Duodenal mucosa (tissue), 2 donors: ENCODE measurements around the gene RABGAP1L.
A peak's percentile ranks its signal among the peaks of the same experiment; 100 is the strongest.

ENCODE experiments used
- H3K27ac ChIP-seq: one replicate; pipeline ENCODE4 v1.7.0; 2013; ENCODE audit warnings: low read depth, low read length
- H3K27me3 ChIP-seq, 2 donors: one replicate each; pipeline ENCODE4 v1.7.0; 2013; ENCODE audit warnings: low read length in 2 of 2, control low read depth in 1 of 2; ENCODE audit not compliant: insufficient read depth in 2 of 2, control insufficient read depth in 1 of 2
- H3K36me3 ChIP-seq, 2 donors: one replicate each; pipeline ENCODE4 v1.7.0; 2013; ENCODE audit warnings: low read length in 2 of 2, control low read depth in 1 of 2; ENCODE audit not compliant: insufficient read depth in 2 of 2, control insufficient read depth in 1 of 2
- H3K4me1 ChIP-seq, 2 donors: one replicate each; pipeline ENCODE4 v1.7.0; 2013; ENCODE audit warnings: low read length in 2 of 2, control low read depth in 1 of 2; ENCODE audit not compliant: insufficient read depth in 2 of 2, control insufficient read depth in 1 of 2
- H3K4me3 ChIP-seq, 2 donors: one replicate each; pipeline ENCODE4 v1.7.0; 2013; ENCODE audit warnings: low read length in 2 of 2, low read depth in 1 of 2
- H3K9ac ChIP-seq, 2 donors: one replicate each; pipeline ENCODE4 v1.7.0; 2013; ENCODE audit warnings: low read length in 2 of 2, low read depth in 1 of 2
- H3K9me3 ChIP-seq, 2 donors: one replicate each; pipeline ENCODE4 v1.7.0; 2013; ENCODE audit warnings: low read length in 2 of 2, control low read depth in 1 of 2; ENCODE audit not compliant: control insufficient read depth in 1 of 2

RABGAP1L gene

DNA sequence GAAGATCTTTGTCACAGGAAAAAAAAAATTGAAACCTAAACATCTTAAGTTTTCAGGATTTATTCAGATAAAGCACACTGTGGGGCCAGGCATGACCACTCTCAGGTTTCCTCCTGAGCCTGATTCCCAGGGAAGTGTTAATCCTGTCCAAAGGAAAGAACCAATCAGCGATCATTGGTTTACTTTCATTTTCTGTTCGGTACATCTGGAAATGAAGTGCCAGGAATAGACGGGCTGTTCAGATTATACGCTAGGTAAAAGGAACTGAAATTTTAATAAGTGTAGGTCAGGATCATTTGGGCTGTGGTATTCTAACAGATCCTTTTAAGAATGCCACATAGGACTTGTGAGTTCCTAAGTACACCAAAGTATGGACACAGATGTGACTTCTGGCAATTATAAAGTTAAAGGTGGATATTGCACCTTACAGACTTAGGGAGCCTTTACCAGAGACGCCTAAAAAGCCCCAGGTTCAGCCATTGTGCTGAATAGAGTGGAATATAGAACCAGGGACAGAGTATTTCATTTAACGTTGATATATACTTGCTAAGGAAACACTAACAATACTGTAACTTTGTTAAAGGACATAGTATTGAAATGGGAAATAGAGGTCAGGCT is 831.2 kb downstream of the RABGAP1L start:
- Histone ChIP-seq H3K27ac (peak overlapping the region; percentile 28), H3K9me3 (no peaks in the 10 kb centered on the region), H3K4me3 (peak overlapping the region; percentile 72 to 76), H3K4me1 (peaks cover 6 to 18% of the 10 kb centered on the region in 2 donors), H3K27me3 (no peaks in the 10 kb centered on the region), H3K9ac (peak overlapping the region; percentile 70 to 83), H3K36me3 (peaks cover 3 to 5% of the 10 kb centered on the region in 2 donors)

DNA sequence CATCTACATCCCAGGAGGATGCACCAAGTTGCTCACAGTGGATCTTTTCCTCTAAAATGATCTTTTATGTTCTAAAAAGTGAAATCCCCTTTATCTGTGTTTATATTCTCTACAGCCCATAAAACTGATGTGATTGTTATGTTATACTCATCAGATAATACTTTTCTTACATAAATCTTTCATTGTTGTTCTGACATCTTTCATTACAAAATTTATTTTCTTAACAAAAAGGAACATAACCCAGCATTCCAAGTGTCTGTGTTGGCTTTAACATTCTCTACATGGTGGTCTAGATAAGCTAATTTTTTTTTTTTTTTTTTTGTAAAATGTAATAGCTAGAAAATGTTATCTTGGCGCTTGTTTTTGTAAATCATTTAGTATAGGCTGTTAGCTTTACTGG is 832.2 kb downstream of the RABGAP1L start:
- Histone ChIP-seq H3K4me1 (peaks cover 6 to 26% of the 10 kb centered on the region in 2 donors), H3K9me3 (no peaks in the 10 kb centered on the region), H3K27me3 (no peaks in the 10 kb centered on the region), H3K27ac (no peak overlapping the region), H3K36me3 (peaks cover 3 to 5% of the 10 kb centered on the region in 2 donors), H3K9ac (no peak overlapping the region), H3K4me3 (no peak overlapping the region)

DNA sequence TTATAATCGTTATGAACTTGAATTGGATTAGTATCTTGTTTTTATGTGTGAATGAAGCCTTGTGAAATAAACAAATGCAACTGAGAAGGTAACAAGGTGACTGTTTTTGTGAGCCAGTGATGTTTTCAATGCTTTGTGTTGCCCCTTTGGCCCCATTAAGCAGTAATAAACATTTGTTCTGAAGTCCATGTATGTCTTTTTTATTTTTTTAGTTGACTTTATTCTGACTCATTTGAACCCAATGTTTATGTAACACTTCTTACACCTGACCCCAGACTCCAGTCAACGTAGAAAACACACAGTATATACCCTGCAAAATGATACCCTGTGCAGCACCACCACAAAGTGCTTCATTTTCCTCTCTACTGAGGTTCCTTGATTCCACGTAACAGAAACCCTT is 835.8 kb downstream of the RABGAP1L start:
- H3K9me3 ChIP-seq, result no peaks in the 10 kb centered on the region
- H3K36me3 ChIP-seq, result peaks cover 0 to 3% of the 10 kb centered on the region in 2 donors
- H3K27me3 ChIP-seq, result no peaks in the 10 kb centered on the region
- peaks cover 20 to 44% of the 10 kb centered on the region in 2 donors for H3K4me1 ChIP-seq
- H3K4me3 ChIP-seq, result no peak overlapping the region
- no peak overlapping the region for H3K27ac ChIP-seq
- H3K9ac ChIP-seq, result no peak overlapping the region

DNA sequence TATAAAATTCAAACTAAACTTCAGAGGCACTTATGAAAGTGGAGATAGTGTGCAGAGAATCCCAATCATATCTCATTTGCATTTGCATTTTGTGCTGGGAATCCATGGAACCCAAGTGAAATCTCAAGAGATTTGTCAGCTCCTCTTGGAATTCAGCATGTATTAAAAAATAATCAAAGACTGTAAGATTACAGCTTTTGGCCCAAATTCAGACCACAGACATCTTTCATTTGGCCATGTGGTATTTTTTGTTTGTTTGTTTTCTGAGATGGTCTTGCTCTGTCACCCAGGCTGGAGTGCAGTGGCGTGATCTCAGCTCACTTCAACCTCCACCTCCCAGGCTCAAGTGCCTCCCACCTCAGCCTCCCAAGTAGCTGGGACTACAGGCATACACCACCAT is 836.6 kb downstream of the RABGAP1L start:
- peaks cover 0 to 3% of the 10 kb centered on the region in 2 donors for H3K36me3 ChIP-seq
- H3K9me3 ChIP-seq, result no peaks in the 10 kb centered on the region
- no peak overlapping the region for H3K27ac ChIP-seq
- no peak overlapping the region for H3K9ac ChIP-seq
- H3K27me3 ChIP-seq, result no peaks in the 10 kb centered on the region
- H3K4me3 ChIP-seq, result no peak overlapping the region
- peaks cover 19 to 41% of the 10 kb centered on the region in 2 donors for H3K4me1 ChIP-seq

DNA sequence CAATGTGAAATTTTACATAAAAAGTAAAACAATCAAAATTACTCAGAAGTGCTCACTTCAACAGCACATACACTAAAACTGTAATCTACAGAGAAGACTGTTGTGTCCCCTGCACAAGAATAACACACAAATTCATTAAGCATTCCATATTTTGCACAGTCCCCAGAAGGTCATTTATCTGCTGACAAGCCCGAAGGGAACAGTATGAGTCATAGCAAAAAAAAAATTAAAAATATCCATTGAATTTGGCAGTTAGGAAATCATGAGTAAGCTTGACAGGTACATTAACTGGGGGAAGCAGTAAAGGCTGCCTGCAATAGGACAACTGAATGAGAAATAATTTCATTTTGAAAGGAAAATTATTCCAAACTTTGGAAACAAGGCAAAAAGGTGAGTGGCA is 837.2 kb downstream of the RABGAP1L start:
- Histone ChIP-seq H3K9me3 (no peaks in the 10 kb centered on the region), H3K27ac (no peak overlapping the region)

DNA sequence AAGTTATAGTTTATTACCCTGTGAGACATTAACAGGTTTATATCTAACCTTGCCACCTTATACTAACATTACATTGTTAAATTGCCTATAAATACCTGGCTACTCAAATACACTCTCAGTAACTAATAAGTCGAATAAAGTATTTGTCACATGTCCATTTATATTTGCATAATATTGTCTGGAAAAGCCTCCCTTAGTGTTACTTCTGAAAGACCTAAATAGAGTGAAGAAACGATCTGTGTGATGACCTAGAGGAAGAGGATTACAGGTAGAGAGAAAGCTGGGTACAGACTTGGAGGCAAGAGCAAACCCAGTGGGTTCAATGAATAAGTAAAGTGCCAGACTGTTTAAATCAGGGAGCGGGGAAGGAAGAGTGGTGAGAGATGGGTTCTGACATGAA is 837.7 kb downstream of the RABGAP1L start:
- Histone ChIP-seq H3K4me1 (peaks cover 24 to 43% of the 10 kb centered on the region in 2 donors), H3K9ac (peak overlapping the region in 1 of 2 donors; percentile 26), H3K27ac (no peak overlapping the region), H3K36me3 (peaks cover 0 to 3% of the 10 kb centered on the region in 2 donors), H3K9me3 (no peaks in the 10 kb centered on the region), H3K27me3 (no peaks in the 10 kb centered on the region), H3K4me3 (no peak overlapping the region)

More for the DNA sequence above, 837.2 kb downstream of the RABGAP1L start:
- no peak overlapping the region for H3K9ac ChIP-seq
- no peaks in the 10 kb centered on the region for H3K27me3 ChIP-seq
- H3K4me1 ChIP-seq, result peaks cover 22 to 43% of the 10 kb centered on the region in 2 donors
- no peak overlapping the region for H3K4me3 ChIP-seq
- H3K36me3 ChIP-seq, result peaks cover 0 to 3% of the 10 kb centered on the region in 2 donors

DNA sequence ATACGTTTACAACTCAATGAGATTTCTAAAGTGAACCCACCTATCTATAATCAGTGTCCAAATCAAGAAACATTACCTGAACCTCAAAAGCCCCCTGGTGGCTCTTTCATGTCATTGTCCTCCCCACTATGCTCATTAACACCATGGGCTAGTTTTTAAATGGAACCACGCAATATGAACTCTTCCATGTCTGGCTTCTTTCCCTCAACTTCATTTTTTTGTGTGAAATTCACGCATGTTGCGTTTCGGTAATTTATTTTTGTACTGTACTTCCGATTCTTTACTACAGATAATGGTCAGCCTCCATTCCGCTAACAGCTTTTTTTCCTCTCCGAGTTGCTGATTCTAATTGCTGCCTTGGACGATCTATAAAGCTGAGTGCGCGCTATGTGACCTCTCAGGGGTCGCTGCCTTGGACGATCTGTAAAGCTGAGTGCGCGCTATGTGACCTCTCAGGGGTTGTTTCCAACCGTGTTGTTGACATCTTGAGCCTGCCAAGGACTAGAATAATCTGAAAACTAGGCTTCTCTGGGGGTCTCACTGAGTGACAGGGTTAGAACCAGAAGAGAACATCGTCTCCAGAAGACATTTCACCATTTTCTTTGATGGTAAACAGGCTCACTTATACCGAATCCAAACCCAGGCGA is 839.4 kb downstream of the RABGAP1L start:
- Histone ChIP-seq H3K9me3 (no peaks in the 10 kb centered on the region), H3K4me3 (peak overlapping the region; percentile 81 to 91), H3K9ac (peak overlapping the region; percentile 96 to 99), H3K27ac (peak overlapping the region; percentile 98), H3K36me3 (no peaks in the 10 kb centered on the region), H3K27me3 (no peaks in the 10 kb centered on the region), H3K4me1 (peaks cover 24 to 43% of the 10 kb centered on the region in 2 donors)

DNA sequence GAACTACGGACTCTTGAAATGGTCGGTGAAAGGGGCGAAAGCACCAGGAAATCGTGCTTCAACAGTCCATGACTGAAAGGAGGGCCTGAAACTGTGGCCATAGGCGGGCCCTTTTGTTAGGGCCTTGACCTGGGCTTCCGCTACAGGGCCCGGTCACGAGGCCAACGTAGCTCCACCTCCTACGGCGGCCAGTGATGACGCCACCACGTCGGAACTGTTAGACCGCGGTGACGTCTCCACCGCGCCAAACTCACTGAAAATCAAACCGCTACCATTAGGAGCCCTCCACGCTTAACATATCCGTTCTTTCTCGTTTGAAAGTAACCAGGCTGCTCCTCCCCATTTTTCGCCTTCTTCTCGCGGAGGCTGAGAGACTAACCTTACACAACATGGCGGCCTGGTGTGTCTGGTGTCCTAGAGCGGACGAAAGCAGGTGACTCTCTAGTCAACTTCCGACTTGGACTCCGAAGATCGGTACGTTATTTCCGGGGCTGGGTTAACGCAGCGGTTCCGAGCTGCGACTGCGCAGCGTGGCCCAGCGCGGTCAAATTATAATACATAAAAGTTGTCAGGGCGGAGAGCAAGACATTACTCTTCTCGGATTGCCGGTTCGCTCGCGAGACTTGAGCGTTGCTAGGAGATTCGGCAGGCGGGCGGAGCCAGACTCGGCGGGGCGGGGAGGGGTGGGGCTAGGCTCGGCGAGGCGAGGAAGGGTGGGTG is 840.1 kb downstream of the RABGAP1L start:
- H3K9me3 ChIP-seq, result no peaks in the 10 kb centered on the region
- no peaks in the 10 kb centered on the region for H3K36me3 ChIP-seq
- H3K27ac ChIP-seq, result peak overlapping the region; percentile 98
- peak overlapping the region; percentile 91 to 94 for H3K4me3 ChIP-seq
- peak overlapping the region; percentile 96 to 99 for H3K9ac ChIP-seq
- peaks cover 24 to 38% of the 10 kb centered on the region in 2 donors for H3K4me1 ChIP-seq
- H3K27me3 ChIP-seq, result no peaks in the 10 kb centered on the region

DNA sequence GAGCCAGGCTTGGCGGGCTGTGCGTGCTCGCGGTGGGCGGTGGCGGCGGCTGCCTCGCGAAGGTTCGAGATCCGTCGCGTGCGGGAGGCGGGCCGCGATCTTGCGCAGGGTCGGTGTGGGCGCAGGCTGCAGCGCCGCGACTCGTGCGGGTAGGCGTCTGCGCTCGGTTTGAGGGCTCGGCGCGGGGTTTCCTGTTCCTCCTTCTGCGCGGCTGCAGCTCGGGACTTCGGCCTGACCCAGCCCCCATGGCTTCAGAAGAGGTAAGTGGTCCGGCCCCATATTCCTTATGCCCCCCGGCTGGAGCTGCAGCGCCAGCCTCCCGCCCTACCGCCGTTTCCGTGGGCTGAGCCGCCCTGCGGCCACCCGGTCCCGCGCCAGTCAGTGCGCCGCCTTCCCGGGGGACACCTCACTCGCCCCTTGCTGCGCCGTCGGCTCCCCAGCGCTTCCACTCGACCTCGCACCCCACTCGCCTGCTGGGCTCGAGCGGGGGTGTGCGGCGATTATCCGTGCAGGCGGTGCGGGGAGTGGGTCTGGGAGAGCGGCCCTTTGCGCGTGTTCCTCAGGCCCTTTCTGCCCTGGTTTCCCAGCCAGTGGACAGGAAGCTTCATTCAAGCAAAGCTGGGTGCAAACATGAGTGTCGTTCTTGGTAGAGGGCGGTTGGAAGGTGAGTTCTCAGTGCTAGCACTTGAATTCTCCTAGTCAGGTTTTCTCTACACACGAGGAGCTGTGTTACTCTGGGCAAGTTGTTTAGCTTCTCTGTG is 840.8 kb downstream of the RABGAP1L start, which contains the start of gene CACYBP:
CACYBP (plus strand) TSS at position 12 of the 761 bp plus-strand sequence; CDS start at position 246, 234 bp downstream.
- Histone ChIP-seq H3K27ac (peak within 1 kb of the TSS; percentile 98), H3K9ac (peak within 1 kb of the TSS; percentile 96 to 99), H3K4me3 (peak within 1 kb of the TSS; percentile 91 to 94), H3K9me3 (no peaks in the 10 kb centered on the region), H3K36me3 (peaks cover 0 to 7% of the 10 kb centered on the region in 2 donors), H3K4me1 (peaks cover 24 to 36% of the 10 kb centered on the region in 2 donors), H3K27me3 (no peaks in the 10 kb centered on the region)
